Measurements from ENCODE around the gene LSM12. TPM values are rescaled to one million over a fixed set of nuclear protein-coding genes. Genes with fewer than 3 reads are reported as not detected.
A peak's percentile ranks its signal among the peaks of the same experiment; 100 is the strongest.
"Not testable (repeated sequence)": the region's sequence is repeated elsewhere in the genome, so short reads cannot be mapped to it uniquely, and the experiment has no call there.

Gene LSM12
- total RNA-seq, 1 donor from 2014 or later, result 39.1 TPM

- peaks cover 56% of the 10 kb centered on the region for H3K36me3 ChIP-seq
These were observed 3.6 kb downstream of the LSM12 start for GRCh38 chr17:44062871-44063270.

GRCh38 chr17:44061446-44061845, 5.0 kb downstream of the LSM12 start:
- Histone ChIP-seq H3K4me1 (peaks cover 9% of the 10 kb centered on the region), H3K36me3 (peaks cover 70% of the 10 kb centered on the region), H3K9me3 (no peaks in the 10 kb centered on the region), H3K4me3 (no peak overlapping the region), H3K27ac (no peak overlapping the region), H3K27me3 (ENCODE audit: low read depth) (no peaks in the 10 kb centered on the region)
- intact Hi-C loops (cut with DNase I), result no loop called here
- no peak for DNase-seq
- no peak for TF ChIP-seq CTCF (IDR thresholded peaks at IDR 0.05)
- no peak for ATAC-seq

More at GRCh38 chr17:44062871-44063270, 3.6 kb downstream of the LSM12 start:
- no peaks in the 10 kb centered on the region for H3K9me3 ChIP-seq
- no peaks in the 10 kb centered on the region for H3K27me3 ChIP-seq (ENCODE audit: low read depth)
- H3K4me1 ChIP-seq, result peaks cover 22% of the 10 kb centered on the region
- no peak overlapping the region for H3K27ac ChIP-seq
- ATAC-seq, result no peak
- no peak overlapping the region for H3K4me3 ChIP-seq
- no peak for TF ChIP-seq CTCF (IDR thresholded peaks at IDR 0.05)
- intact Hi-C loops (cut with DNase I), result no loop called here
- no peak for DNase-seq

GRCh38 chr17:44059101-44059892, 7.2 kb downstream of the LSM12 start:
- H3K27me3 ChIP-seq (ENCODE audit: low read depth), result no peaks in the 10 kb centered on the region
- H3K4me3 ChIP-seq, result no peak overlapping the region
- TF ChIP-seq CTCF (IDR thresholded peaks at IDR 0.05), result no peak
- H3K9me3 ChIP-seq, result no peaks in the 10 kb centered on the region
- ATAC-seq (no peak), DNase-seq (no peak)
- no peaks in the 10 kb centered on the region for H3K4me1 ChIP-seq
- H3K36me3 ChIP-seq, result peaks cover 89% of the 10 kb centered on the region
- no peak overlapping the region for H3K27ac ChIP-seq
- intact Hi-C loops (cut with DNase I), result no loop called here

GRCh38 chr17:44053125-44053872, 13.2 kb downstream of the LSM12 start:
- no peak for TF ChIP-seq CTCF (IDR thresholded peaks at IDR 0.05)
- H3K4me1 ChIP-seq, result peaks cover 7% of the 10 kb centered on the region
- DNase-seq, result no peak
- intact Hi-C loops (cut with DNase I), result no loop called here
- H3K9me3 ChIP-seq, result no peaks in the 10 kb centered on the region
- H3K27ac ChIP-seq, result no peak overlapping the region
- ATAC-seq, result peak; percentile 25 to 64
- no peaks in the 10 kb centered on the region for H3K27me3 ChIP-seq (ENCODE audit: low read depth)
- peaks cover 96% of the 10 kb centered on the region for H3K36me3 ChIP-seq
- H3K4me3 ChIP-seq, result no peak overlapping the region

GRCh38 chr17:44049294-44050060, 17.0 kb downstream of the LSM12 start:
- intact Hi-C loops (cut with DNase I), result loop anchor here (10.0 kb wide), 1 partner anchor 105 kb away; the partner anchor contains the start of gene PPY
- no peak overlapping the region for H3K4me3 ChIP-seq
- H3K27ac ChIP-seq, result no peak overlapping the region
- H3K36me3 ChIP-seq, result peaks cover 70% of the 10 kb centered on the region
- ATAC-seq (no peak), DNase-seq (no peak)
- H3K27me3 ChIP-seq (ENCODE audit: low read depth), result no peaks in the 10 kb centered on the region
- no peaks in the 10 kb centered on the region for H3K9me3 ChIP-seq
- no peak for TF ChIP-seq CTCF (IDR thresholded peaks at IDR 0.05)
- H3K4me1 ChIP-seq, result peaks cover 11% of the 10 kb centered on the region

GRCh38 chr17:44046893-44047292, 19.6 kb downstream of the LSM12 start:
- DNase-seq; H3K4me3 ChIP-seq; H3K9me3 ChIP-seq; ATAC-seq; H3K27me3 ChIP-seq (ENCODE audit: low read depth); H3K27ac ChIP-seq: not testable (repeated sequence)
- H3K36me3 ChIP-seq, result peaks cover 46% of the 10 kb centered on the region
- intact Hi-C loops (cut with DNase I), result loop anchor here (10.0 kb wide), 1 partner anchor 102 kb away; the partner anchor contains the start of gene PPY
- peaks cover 23% of the 10 kb centered on the region for H3K4me1 ChIP-seq
